ENCODE results near the gene SCML2. TPM values are rescaled to one million over a fixed set of nuclear protein-coding genes. Genes with fewer than 3 reads are reported as not detected.
A peak's percentile ranks its signal among the peaks of the same experiment; 100 is the strongest.

Gene SCML2
- total RNA-seq, 2 experiments from 2014 or later, result 0.30 to 0.73 TPM

GRCh38 chrX:18278449-18278848 is 76.0 kb downstream of the SCML2 start:
- Mint-ChIP-seq H3K27ac (no peak overlapping the region), H3K9me3 (peaks cover 5% of the 10 kb centered on the region), H3K4me1 (ENCODE audit: low read depth) (no peaks in the 10 kb centered on the region), H3K27me3 (no peaks in the 10 kb centered on the region), H3K36me3 (ENCODE audit: low read depth) (no peaks in the 10 kb centered on the region), H3K4me3 (no peak overlapping the region)
- POLR2A ChIA-PET, result no interaction called here
- H3K36me3 ChIP-seq (ENCODE audit: insufficient read depth, low read length), result no peaks in the 10 kb centered on the region
- intact Hi-C loops (cut with DNase I, micrococcal nuclease), result no loop called here
- no peak for ATAC-seq (ENCODE audit: poor library complexity)
- H3K4me3 ChIP-seq (ENCODE audit: low read length), result no peak overlapping the region
- TF ChIP-seq, protein P1, sequence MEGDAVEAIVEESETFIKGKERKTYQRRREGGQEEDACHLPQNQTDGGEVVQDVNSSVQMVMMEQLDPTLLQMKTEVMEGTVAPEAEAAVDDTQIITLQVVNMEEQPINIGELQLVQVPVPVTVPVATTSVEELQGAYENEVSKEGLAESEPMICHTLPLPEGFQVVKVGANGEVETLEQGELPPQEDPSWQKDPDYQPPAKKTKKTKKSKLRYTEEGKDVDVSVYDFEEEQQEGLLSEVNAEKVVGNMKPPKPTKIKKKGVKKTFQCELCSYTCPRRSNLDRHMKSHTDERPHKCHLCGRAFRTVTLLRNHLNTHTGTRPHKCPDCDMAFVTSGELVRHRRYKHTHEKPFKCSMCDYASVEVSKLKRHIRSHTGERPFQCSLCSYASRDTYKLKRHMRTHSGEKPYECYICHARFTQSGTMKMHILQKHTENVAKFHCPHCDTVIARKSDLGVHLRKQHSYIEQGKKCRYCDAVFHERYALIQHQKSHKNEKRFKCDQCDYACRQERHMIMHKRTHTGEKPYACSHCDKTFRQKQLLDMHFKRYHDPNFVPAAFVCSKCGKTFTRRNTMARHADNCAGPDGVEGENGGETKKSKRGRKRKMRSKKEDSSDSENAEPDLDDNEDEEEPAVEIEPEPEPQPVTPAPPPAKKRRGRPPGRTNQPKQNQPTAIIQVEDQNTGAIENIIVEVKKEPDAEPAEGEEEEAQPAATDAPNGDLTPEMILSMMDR (IDR thresholded peaks at IDR 0.05), result no peak
- H3K27ac ChIP-seq (ENCODE audit: low read depth in 1 of 2, low read length in 2 of 2), result no peak overlapping the region
- peaks cover 3 to 10% of the 10 kb centered on the region in 2 experiments for H3K9me3 ChIP-seq (ENCODE audit: control insufficient read depth in 1 of 2, insufficient read depth in 1 of 2, low read length in 2 of 2)
- H3K27me3 ChIP-seq (ENCODE audit: control insufficient read depth in 1 of 2, insufficient read depth in 2 of 2, low read length in 2 of 2), result no peaks in the 10 kb centered on the region
- peak in 2 of 14 experiments; percentile 0 to 2 for DNase-seq
- CTCF ChIA-PET, result no interaction called here
- no peaks in the 10 kb centered on the region for H3K4me1 ChIP-seq (ENCODE audit: insufficient read depth, low read length)

DNA sequence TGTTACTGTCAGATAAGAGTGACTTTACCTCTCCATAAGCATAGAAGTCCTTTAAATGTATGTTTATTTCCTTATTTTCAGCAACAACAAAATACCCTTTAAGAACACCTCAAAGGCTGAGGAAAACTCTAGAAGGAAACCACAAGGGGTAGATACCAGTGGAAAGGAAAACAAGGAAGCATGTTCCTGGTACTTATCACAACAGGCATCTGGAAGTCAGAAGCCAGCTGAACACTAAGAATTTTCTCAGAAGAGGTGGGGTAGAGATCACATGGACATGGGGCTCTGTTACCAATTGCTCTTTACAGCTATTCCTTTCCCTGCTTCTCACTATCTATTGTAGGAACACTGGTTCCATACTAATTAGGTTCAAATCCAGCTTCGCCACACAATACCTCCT is 82.3 kb downstream of the SCML2 start:
- Mint-ChIP-seq H3K36me3 (ENCODE audit: low read depth) (no peaks in the 10 kb centered on the region), H3K9me3 (peaks cover 4% of the 10 kb centered on the region), H3K4me3 (no peak overlapping the region), H3K4me1 (ENCODE audit: low read depth) (no peaks in the 10 kb centered on the region), H3K27ac (no peak overlapping the region), H3K27me3 (no peaks in the 10 kb centered on the region)
- POLR2A ChIA-PET, result no interaction called here
- CTCF ChIA-PET, result no interaction called here
- intact Hi-C loops (cut with DNase I, micrococcal nuclease), result no loop called here
- no peaks in the 10 kb centered on the region for H3K36me3 ChIP-seq (ENCODE audit: insufficient read depth, low read length)
- ATAC-seq (ENCODE audit: poor library complexity) (no peak), DNase-seq (no peak)
- H3K27ac ChIP-seq (ENCODE audit: low read depth in 1 of 2, low read length in 2 of 2), result no peak overlapping the region
- H3K4me1 ChIP-seq (ENCODE audit: insufficient read depth, low read length), result no peaks in the 10 kb centered on the region
- H3K4me3 ChIP-seq (ENCODE audit: low read length), result no peak overlapping the region
- TF ChIP-seq, protein P1 (IDR thresholded peaks at IDR 0.05), result no peak
- H3K27me3 ChIP-seq (ENCODE audit: control insufficient read depth in 1 of 2, insufficient read depth in 2 of 2, low read length in 2 of 2), result no peaks in the 10 kb centered on the region
- no peaks in the 10 kb centered on the region for H3K9me3 ChIP-seq (ENCODE audit: control insufficient read depth in 1 of 2, insufficient read depth in 1 of 2, low read length in 2 of 2)

DNA sequence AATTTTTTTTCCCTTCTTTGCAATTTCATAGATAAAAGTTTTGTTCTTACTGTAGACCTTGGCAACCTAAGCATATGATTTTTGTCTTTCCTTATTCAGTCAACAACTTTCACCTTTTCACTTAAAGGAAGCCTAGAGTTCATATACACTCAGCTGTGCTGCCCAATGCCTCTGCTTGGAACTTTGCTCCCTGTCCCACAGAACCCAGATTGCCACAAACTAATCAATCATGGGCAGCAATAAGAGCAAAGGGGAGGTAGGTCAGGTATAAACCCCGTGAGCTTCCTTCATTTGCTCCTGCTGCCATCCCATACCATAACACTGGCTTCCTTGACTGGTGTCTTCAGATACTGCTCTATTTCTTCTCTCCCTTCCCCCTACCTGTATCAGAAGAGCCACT is 82.8 kb downstream of the SCML2 start:
- intact Hi-C loops (cut with DNase I, micrococcal nuclease), result no loop called here
- H3K27ac ChIP-seq (ENCODE audit: low read depth in 1 of 2, low read length in 2 of 2), result no peak overlapping the region
- Mint-ChIP-seq H3K9me3 (peaks cover 4% of the 10 kb centered on the region), H3K4me1 (ENCODE audit: low read depth) (no peaks in the 10 kb centered on the region), H3K27ac (no peak overlapping the region), H3K36me3 (ENCODE audit: low read depth) (no peaks in the 10 kb centered on the region), H3K4me3 (no peak overlapping the region), H3K27me3 (no peaks in the 10 kb centered on the region)
- no peak for ATAC-seq (ENCODE audit: poor library complexity)
- H3K9me3 ChIP-seq (ENCODE audit: control insufficient read depth in 1 of 2, insufficient read depth in 1 of 2, low read length in 2 of 2), result no peaks in the 10 kb centered on the region
- no peaks in the 10 kb centered on the region for H3K36me3 ChIP-seq (ENCODE audit: insufficient read depth, low read length)
- no peak overlapping the region for H3K4me3 ChIP-seq (ENCODE audit: low read length)
- no peaks in the 10 kb centered on the region for H3K4me1 ChIP-seq (ENCODE audit: insufficient read depth, low read length)
- DNase-seq, result no peak
- POLR2A ChIA-PET, result no interaction called here
- TF ChIP-seq, protein P1 (IDR thresholded peaks at IDR 0.05), result no peak
- CTCF ChIA-PET, result no interaction called here
- H3K27me3 ChIP-seq (ENCODE audit: control insufficient read depth in 1 of 2, insufficient read depth in 2 of 2, low read length in 2 of 2), result no peaks in the 10 kb centered on the region
